HG03108 (cell line): ENCODE measurements around the gene ZNF362.

Experiments
- ATAC-seq: cut with Tn5 transposase; IDR thresholded peaks from one replicate; pipeline ENCODE4 v1.9.1; 2021; ENCODE audit warnings: moderate library complexity; ENCODE audit not compliant: unreplicated experiment

Gene ZNF362

GRCh38 chr1:33244143-33244808 lies 12.0 kb upstream of the ZNF362 start:
- ATAC-seq, result no peak

GRCh38 chr1:33244809-33245186 lies 11.5 kb upstream of the ZNF362 start:
- ATAC-seq, result no peak

DNA sequence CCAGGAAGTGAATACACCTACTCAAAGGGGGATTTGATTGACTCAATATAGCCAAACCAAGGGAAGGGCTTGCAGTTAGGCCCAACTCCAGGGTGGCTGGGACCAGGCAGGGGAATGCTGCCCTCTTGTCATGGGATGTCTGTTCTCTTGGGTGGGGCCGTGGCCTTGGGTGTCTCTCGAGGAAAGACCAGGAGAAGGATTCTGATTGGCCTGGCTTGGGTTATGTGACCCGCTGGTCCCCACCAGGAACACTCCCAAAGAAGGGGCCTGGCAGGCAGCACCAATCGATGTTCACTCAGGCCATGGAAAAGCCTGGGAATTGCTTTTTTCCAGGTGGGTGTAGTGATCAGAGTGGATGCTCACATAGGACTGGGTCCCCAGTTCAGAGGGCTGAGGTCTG lies 10.1 kb upstream of the ZNF362 start:
- no peak for ATAC-seq

GRCh38 chr1:33247545-33247944 lies 8.7 kb upstream of the ZNF362 start:
- no peak for ATAC-seq

- ATAC-seq, result no peak
Observed at GRCh38 chr1:33248244-33248643, 8.0 kb upstream of the ZNF362 start.

GRCh38 chr1:33249422-33249821 lies 6.9 kb upstream of the ZNF362 start:
- ATAC-seq, result no peak

DNA sequence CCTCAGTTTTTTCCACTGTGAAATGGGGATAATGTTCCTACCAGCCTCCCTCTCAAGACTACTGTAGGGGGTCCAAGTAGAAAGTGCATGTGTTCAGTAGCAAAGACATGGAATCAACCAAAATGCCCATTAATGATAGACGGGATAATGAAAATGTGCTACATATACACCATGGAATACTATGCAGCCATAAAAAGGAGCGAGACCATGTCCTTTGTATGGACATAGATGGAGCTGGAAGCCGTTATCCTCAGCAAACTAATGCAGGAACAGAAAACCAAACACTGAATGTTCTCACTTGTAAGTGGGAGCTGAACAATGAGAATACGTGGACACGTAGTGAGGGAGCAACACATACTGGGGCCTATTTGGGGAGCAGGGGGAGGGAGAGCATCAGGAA lies 6.1 kb upstream of the ZNF362 start:
- ATAC-seq, result no peak

DNA sequence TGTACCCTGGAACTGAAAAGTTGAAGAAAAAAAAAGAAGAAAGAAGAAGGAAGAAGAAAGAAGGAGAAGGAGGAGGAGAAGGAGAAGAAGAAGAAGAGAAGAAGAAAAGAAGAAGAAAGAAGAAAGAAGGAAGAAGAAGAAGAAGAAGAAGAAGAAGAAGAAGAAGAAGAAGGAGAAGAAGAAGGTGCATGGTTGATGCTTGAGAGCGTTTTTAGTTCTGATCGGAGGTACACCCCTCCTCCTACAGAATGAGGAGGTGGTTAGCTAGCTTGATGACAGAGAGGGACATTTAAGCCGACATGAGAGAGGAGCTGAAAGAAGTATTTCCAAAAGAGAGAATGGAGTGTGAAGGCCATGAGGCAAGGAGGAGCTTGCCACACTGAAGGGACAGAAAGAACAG lies 5.6 kb upstream of the ZNF362 start:
- no peak for ATAC-seq

GRCh38 chr1:33254491-33254890 lies 1.8 kb upstream of the ZNF362 start:
- no peak for ATAC-seq

DNA sequence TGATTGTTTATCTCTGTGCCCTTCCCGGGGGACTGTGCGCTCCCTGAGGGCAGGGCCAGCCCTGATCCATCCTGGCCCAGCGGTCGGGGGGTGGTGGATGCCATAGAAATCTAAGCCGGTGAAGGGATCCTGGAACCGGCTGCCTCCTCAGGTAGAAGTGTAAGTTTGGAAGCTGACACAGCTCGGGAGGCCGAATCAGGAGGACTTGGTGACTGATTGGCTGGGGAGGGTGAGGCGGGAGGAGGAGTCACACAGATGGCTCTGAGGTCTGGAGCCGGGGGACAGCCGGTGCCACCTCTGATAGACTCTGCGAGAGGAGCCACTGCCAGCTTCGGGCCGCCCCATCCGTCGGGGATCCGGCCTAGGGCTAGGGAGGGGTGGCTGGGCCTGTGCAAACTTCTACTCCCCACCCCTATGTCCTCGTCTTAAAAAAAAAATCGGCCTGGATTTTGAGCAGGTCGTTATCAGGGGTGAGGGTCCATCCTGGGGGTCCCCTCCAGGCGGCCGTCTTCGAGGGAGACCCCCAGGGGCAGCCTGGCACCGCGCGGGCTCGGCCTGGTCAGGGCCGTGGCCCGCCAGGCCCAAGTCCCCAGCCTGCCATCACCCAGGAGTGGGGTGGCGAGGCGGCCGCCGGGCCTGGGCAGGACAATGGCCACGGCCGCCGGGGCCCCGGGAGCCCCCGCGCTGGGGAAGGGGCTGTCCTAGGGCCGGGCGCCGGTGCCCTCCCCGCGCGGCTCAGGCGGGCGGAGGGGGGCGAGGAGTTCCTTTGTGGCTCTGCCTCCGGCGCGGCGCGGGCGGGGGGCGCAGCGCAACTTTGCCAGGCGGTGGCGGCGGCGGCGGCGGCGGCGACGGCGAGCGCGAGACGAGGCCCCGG lies 708 bp upstream of the ZNF362 start:
- ATAC-seq, result peak; percentile 20

- no peak for ATAC-seq
Observed at GRCh38 chr1:33256221-33256470, 146 bp upstream of the ZNF362 start.

DNA sequence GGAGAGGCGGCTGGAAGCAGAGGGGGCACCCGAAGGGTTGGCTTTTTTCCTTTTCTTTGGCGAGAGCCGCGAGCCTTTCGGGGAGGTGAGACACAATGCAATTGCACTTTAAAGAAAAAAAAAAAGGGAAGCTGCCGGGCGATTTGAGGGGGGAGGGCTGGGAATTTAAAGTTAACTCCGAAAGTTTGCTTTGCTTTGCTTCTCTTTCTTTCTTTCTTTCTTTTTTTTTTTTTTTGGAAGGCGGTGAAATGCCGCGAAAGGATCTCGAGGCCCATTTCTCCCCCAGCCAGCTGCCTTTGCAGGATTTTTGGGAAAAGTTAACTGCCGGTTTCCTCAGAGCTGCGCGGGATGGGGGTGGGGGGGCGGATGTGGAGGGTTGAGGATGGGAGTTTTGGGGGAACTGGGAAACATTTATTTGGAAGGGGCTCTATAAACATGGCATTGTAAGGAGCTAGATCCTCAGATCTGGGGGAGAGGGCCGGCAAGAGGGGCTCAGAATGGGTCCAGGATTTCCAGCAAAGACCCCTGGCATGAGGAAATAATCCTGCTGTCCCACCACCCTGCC lies 997 bp downstream of the ZNF362 start:
- ATAC-seq, result no peak

- ATAC-seq, result no peak
Observed at GRCh38 chr1:33257772-33258712, 1.8 kb downstream of the ZNF362 start.

GRCh38 chr1:33258788-33259274 lies 2.5 kb downstream of the ZNF362 start:
- ATAC-seq, result no peak

GRCh38 chr1:33259879-33260278 lies 3.6 kb downstream of the ZNF362 start:
- ATAC-seq, result no peak

- ATAC-seq, result no peak
Observed at GRCh38 chr1:33260439-33260838, 4.1 kb downstream of the ZNF362 start.

GRCh38 chr1:33261344-33261743 lies 5.1 kb downstream of the ZNF362 start:
- no peak for ATAC-seq

DNA sequence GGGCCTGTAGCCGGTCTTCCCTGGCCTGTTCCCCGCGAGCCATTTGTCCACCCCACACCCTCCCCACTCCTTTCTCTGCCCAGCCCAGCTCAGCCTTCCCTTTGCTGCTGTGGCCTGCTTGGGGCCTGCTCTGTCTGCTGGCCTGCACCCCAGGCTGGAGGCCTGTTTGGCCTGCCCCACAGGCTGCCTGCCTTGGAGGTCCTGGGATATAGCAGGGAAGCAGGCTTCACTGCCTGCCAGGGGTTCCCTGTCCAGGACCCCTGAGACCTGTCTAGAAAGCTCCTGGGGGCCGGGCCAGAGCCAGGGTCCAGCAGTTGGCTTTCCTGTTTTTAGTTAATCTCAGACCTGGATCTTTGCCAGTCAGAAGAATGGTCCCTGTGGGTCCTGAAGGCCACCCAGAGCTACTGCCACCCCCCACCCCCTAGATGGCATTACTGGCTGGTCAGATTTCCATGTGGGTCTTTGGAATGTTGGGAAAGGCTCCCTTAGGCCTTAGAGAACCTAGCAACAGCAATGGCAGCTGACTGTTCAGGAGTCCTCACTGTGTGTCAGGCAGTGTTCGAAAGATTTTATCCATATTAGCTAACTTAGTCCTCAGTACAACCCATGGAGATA lies 7.7 kb downstream of the ZNF362 start:
- no peak for ATAC-seq

DNA sequence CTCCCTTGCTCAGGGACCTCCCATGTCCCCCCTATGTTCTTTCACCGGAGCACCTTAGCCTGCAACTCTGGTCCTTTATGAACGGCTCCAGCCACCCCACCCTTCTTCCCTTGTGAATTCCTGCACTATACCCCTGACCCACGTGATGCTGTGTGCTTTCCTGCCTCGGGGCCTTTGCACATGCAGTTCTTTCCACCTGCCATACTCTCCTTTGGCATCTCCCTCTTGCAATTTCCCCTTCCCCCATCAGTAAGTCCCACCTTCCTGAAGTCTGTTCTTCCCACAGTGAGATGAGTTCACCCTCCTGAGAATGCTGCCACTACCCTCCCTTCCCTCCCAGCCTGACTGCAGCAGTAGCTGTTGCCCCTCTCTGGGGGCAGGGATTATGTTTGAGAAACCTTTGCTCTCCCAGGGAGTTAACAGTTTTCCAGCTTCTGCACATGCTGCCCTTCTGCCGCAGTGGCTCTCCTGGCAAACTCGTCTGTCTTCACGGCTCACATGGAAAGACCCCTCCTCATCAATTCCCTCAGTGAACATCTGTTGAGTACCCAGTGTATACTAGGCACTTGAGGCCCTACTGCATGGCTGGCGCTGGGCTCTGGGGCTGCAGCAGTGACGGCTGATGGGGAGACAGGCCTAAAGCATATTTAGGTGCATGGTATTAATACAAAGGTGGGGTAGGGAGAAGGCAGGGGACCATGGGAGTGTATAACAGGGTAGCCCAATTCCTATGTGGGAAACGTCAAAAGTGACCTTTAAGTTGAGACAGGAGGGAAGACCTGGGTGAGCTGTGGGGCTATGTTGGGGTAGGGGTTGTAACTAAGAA lies 9.7 kb downstream of the ZNF362 start:
- ATAC-seq, result no peak

- ATAC-seq, result no peak
Observed at GRCh38 chr1:33266766-33267165, 10.5 kb downstream of the ZNF362 start.
